IMR-90 (cell line): ENCODE results near the gene SLC16A7. TPM values are rescaled to one million over a fixed set of nuclear protein-coding genes. Genes with fewer than 3 reads are reported as not detected.

Experiments
- ATAC-seq: fragments of 200-7000 bp; cut with Tn5 transposase; 2 replicates; pipeline ENCODE4 v1.9.1; 2020; ENCODE audit warnings: low read depth, mild to moderate bottlenecking, moderate library complexity
- BruUV-seq: library from RNA; stranded (reverse); fragments of 400-500 nt; replicated peaks from 2 replicates; lab custom pipeline; 2021; lab: Mats Ljungman, UMichigan
- CTCF ChIA-PET: fragments of 300-600 bp; formaldehyde crosslinking; extraction: SDS; loops from one replicate; lab custom pipeline; 2021; ENCODE audit warnings: antibody characterized with exemption; lab: Yijun Ruan, JAX
- POLR2A ChIA-PET: fragments of 300-600 bp; sonication (Branson Sonifier 250); formaldehyde crosslinking; loops from one replicate; lab custom pipeline; 2022; ENCODE audit warnings: antibody characterized with exemption; ENCODE audit not compliant: unreplicated experiment; lab: Charles Lee
- DNase-seq: peaks from one replicate; pipeline ENCODE4 v3.0.0; 2013
- H2AFZ ChIP-seq: replicated peaks from 2 replicates; pipeline ENCODE3; 2013; ENCODE audit warnings: low read length, mild to moderate bottlenecking; ENCODE audit not compliant: poor library complexity
- H2AK5ac ChIP-seq: 2 replicates; pipeline ENCODE4 v1.6.1; 2013; ENCODE audit warnings: low read depth, low read length, inconsistent platforms
- H2AK9ac ChIP-seq: replicated peaks from 2 replicates; pipeline ENCODE3; 2013; ENCODE audit warnings: mild to moderate bottlenecking, low read depth, low read length, moderate library complexity; ENCODE audit not compliant: poor library complexity
- H2BK120ac ChIP-seq: 2 replicates; pipeline ENCODE4 v1.6.1; 2013; ENCODE audit warnings: low read depth, low read length, inconsistent platforms
- H2BK15ac ChIP-seq: 3 replicates; pipeline ENCODE4 v1.6.1; 2013; ENCODE audit warnings: low read depth, low read length, inconsistent platforms
- H2BK20ac ChIP-seq: 2 replicates; pipeline ENCODE4 v1.6.1; 2013; ENCODE audit warnings: low read depth, mild to moderate bottlenecking, inconsistent platforms, low read length, moderate library complexity
- H2BK5ac ChIP-seq: 2 replicates; pipeline ENCODE4 v1.6.1; 2013; ENCODE audit warnings: mild to moderate bottlenecking, low read depth, low read length, inconsistent platforms; ENCODE audit not compliant: poor library complexity, severe bottlenecking
- H3K14ac ChIP-seq: replicated peaks from 2 replicates; pipeline ENCODE4 v1.6.1; 2013; ENCODE audit warnings: low read depth, low read length, inconsistent platforms
- H3K18ac ChIP-seq: 2 replicates; pipeline ENCODE4 v1.6.1; 2013; ENCODE audit warnings: low read depth, low read length, control low read depth
- H3K23ac ChIP-seq: 2 replicates; pipeline ENCODE4 v1.6.1; 2013; ENCODE audit warnings: low read depth, low read length, inconsistent platforms
- H3K27ac ChIP-seq: 2 replicates; pipeline ENCODE4 v1.5.1; 2013; ENCODE audit warnings: mild to moderate bottlenecking, control low read depth, low read length; ENCODE audit not compliant: insufficient read depth
- H3K27me3 ChIP-seq: 2 replicates; pipeline ENCODE4 v1.6.1; 2013; ENCODE audit warnings: low read length; ENCODE audit not compliant: control insufficient read depth, insufficient read depth
- H3K36me3 ChIP-seq: 2 replicates; pipeline ENCODE4 v1.6.1; 2013; ENCODE audit warnings: low read length, mixed read lengths; ENCODE audit not compliant: control insufficient read depth, insufficient read depth
- H3K4ac ChIP-seq: 2 replicates; pipeline ENCODE4 v1.6.1; 2013; ENCODE audit warnings: low read depth, low read length, inconsistent platforms
- H3K4me1 ChIP-seq: 2 replicates; pipeline ENCODE4 v1.6.1; 2013; ENCODE audit warnings: low read length, mixed read lengths; ENCODE audit not compliant: control insufficient read depth, insufficient read depth
- H3K4me2 ChIP-seq: 2 replicates; pipeline ENCODE4 v1.6.1; 2013; ENCODE audit warnings: low read depth, mild to moderate bottlenecking, control low read depth, low read length, moderate library complexity
- H3K4me3 ChIP-seq: 2 replicates; pipeline ENCODE4 v1.5.1; 2013; ENCODE audit warnings: low read depth, mild to moderate bottlenecking, control low read depth, low read length, moderate library complexity; ENCODE audit not compliant: insufficient read depth
- H3K56ac ChIP-seq: 2 replicates; pipeline ENCODE4 v1.6.1; 2013; ENCODE audit warnings: low read length, inconsistent platforms; ENCODE audit not compliant: insufficient read depth; ENCODE audit errors: extremely low read depth
- H3K79me1 ChIP-seq, 2 experiments: 2 replicates each; pipeline ENCODE4 v1.6.1; 2013; ENCODE audit warnings: low read length in 2 of 2, inconsistent platforms in 1 of 2, low read depth in 1 of 2
- H3K9ac ChIP-seq: 2 replicates; pipeline ENCODE4 v1.6.1; 2013; ENCODE audit warnings: low read depth, low read length, control low read depth
- H3K9me1 ChIP-seq: 2 replicates; pipeline ENCODE4 v1.6.1; 2013; ENCODE audit warnings: low read length, inconsistent platforms; ENCODE audit not compliant: insufficient read depth
- H3K9me3 ChIP-seq: 2 replicates; pipeline ENCODE4 v1.6.1; 2013; ENCODE audit warnings: low read length; ENCODE audit not compliant: control insufficient read depth, insufficient read depth
- H4K20me1 ChIP-seq: 2 replicates; pipeline ENCODE4 v1.6.1; 2013; ENCODE audit warnings: low read length, inconsistent platforms; ENCODE audit not compliant: insufficient read depth
- H4K5ac ChIP-seq: 2 replicates; pipeline ENCODE4 v1.6.1; 2013; ENCODE audit warnings: mild to moderate bottlenecking, low read depth, low read length, control low read depth
- H4K8ac ChIP-seq, 2 experiments: 2 replicates each; pipeline ENCODE4 v1.6.1; 2013; ENCODE audit warnings: low read depth in 2 of 2, low read length in 2 of 2, control low read depth in 1 of 2, inconsistent platforms in 1 of 2
- H4K91ac ChIP-seq: 2 replicates; pipeline ENCODE4 v1.6.1; 2013; ENCODE audit warnings: low read depth, low read length, inconsistent platforms; ENCODE audit not compliant: insufficient read depth
- BHLHE40 ChIP-seq: fragments of 150-350 bp; IDR thresholded peaks from 2 replicates; pipeline ENCODE4 v1.6.1; 2016; ENCODE audit warnings: mild to moderate bottlenecking, low read depth, low read length
- CEBPB ChIP-seq: IDR thresholded peaks from 2 replicates; pipeline ENCODE4 v1.6.1; 2012; ENCODE audit warnings: low read depth, low read length, improper control_type of control experiment
- CHD1 ChIP-seq: IDR thresholded peaks from 2 replicates; pipeline ENCODE4 v1.6.1; 2012; ENCODE audit warnings: low read depth, low read length, improper control_type of control experiment
- FOS ChIP-seq: fragments of 150-350 bp; IDR thresholded peaks from 2 replicates; pipeline ENCODE4 v1.6.1; 2016; ENCODE audit warnings: low read depth, low read length
- MAFK ChIP-seq: IDR thresholded peaks from 2 replicates; pipeline ENCODE4 v1.6.1; 2012; ENCODE audit warnings: low read depth, low read length, improper control_type of control experiment
- MAZ ChIP-seq: IDR thresholded peaks from 2 replicates; pipeline ENCODE4 v1.6.1; 2012; ENCODE audit warnings: low read depth, mild to moderate bottlenecking, low read length, improper control_type of control experiment, moderate library complexity, borderline replicate concordance
- MXI1 ChIP-seq: IDR thresholded peaks from 2 replicates; pipeline ENCODE4 v1.6.1; 2012; ENCODE audit warnings: low read depth, mild to moderate bottlenecking, low read length, moderate library complexity, borderline replicate concordance
- NFE2L2 ChIP-seq: fragments of 150-350 bp; IDR thresholded peaks from 2 replicates; pipeline ENCODE4 v1.6.1; 2016; ENCODE audit warnings: low read depth, mild to moderate bottlenecking, low read length
- POLR2A ChIP-seq: IDR thresholded peaks from 2 replicates; pipeline ENCODE4 v1.6.1; 2012; ENCODE audit warnings: mild to moderate bottlenecking, low read depth, low read length
- RAD21 ChIP-seq: IDR thresholded peaks from 2 replicates; pipeline ENCODE4 v1.6.1; 2012; ENCODE audit warnings: low read length, improper control_type of control experiment
- RCOR1 ChIP-seq: IDR thresholded peaks from 2 replicates; pipeline ENCODE4 v1.6.1; 2012; ENCODE audit warnings: mild to moderate bottlenecking, low read length, improper control_type of control experiment; ENCODE audit not compliant: insufficient replicate concordance
- RFX5 ChIP-seq: IDR thresholded peaks from 2 replicates; pipeline ENCODE4 v1.8.0; 2012; ENCODE audit warnings: low read depth, mild to moderate bottlenecking, low read length, moderate library complexity
- SMC3 ChIP-seq: fragments of 150-350 bp; IDR thresholded peaks from 2 replicates; pipeline ENCODE4 v1.6.1; 2016; ENCODE audit warnings: low read depth, mild to moderate bottlenecking, antibody characterized with exemption, low read length, moderate library complexity
- whole genome bisulfite sequencing, 2 experiments: methylation state at CpG; one replicate each; pipeline versions ENCODE4 v1.1.5 to v1.1.7; 2013; ENCODE audit warnings: missing lambda C conversion rate in 2 of 2; ENCODE audit not compliant: insufficient read length in 1 of 2; ENCODE audit errors: extremely low coverage in 2 of 2; 5-methylcytosine and 5-hydroxymethylcytosine counted together
- dilution Hi-C: fragments of 300-500 bp; cut with HindIII; formaldehyde crosslinking; loops from one replicate; pipeline ENCODE4 v1.14.3; 2018; ENCODE audit warnings: low sequenced_read_pairs; ENCODE audit not compliant: unreplicated experiment
- in situ Hi-C: fragments of 300-500 bp; cut with MboI; formaldehyde crosslinking; loops from 3 replicates; pipeline ENCODE4 v1.14.3; 2019; ENCODE audit warnings: low sequenced_read_pairs, inconsistent platforms, mixed read lengths
- intact Hi-C: fragments of 100-400 bp; cut with micrococcal nuclease; formaldehyde crosslinking; loops from 2 replicates; pipeline ENCODE4 v1.10.0; 2022
- polyA plus RNA-seq, 3 experiments: library from polyadenylated mRNA; depleted of rRNA; stranded (reverse); fragments of >200 nt; gene quantifications; 2 replicates each; pipeline ENCODE4 v1.2.3, GENCODE V29; 2012; ENCODE audit warnings: low replicate concordance in 1 of 3
- total RNA-seq: library from RNA; depleted of rRNA; stranded (reverse); fragments of >200 nt; gene quantifications from 2 replicates; pipeline ENCODE4 v1.2.3, GENCODE V29; 2012
- TF ChIP-seq, protein P1 (sequence below): fragments of 150-350 bp; IDR thresholded peaks from 2 replicates; pipeline ENCODE4 v1.6.1; 2016; ENCODE audit warnings: low read depth, mild to moderate bottlenecking, low read length, moderate library complexity, borderline replicate concordance
- TF ChIP-seq, protein P2 (sequence below): conservative IDR thresholded peaks from 2 replicates; pipeline ENCODE4 v1.5.1; 2012; ENCODE audit warnings: mild to moderate bottlenecking, low read depth, low read length, improper control_type of control experiment
- TF ChIP-seq, protein P3 (sequence below): fragments of 150-350 bp; IDR thresholded peaks from 2 replicates; pipeline ENCODE4 v1.6.1; 2017; ENCODE audit warnings: mild to moderate bottlenecking, antibody characterized with exemption, low read length, low read depth

The SLC16A7 gene
- total and polyA plus RNA-seq, 2 of the 4 experiments (the other 2 are of a cell fraction) = 2.6 to 21.5 TPM

DNA sequence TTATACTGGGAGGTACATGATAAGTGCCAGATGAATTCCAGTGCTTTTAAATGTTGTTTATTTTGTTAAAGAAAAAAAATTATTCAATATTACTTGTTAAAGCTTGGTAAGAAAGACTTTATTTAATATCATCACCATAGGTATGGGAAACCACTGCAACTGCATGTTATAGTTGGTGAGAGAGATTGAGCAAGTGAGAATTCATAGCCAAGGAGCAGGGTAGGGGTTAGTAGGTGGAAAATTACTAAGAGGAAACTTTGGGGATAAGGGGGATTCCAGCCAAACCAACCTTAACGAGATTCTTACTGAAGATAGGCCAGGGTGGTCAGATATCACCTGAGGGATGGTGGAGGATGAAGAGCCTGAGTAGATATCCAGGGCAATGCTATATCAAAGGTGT is 38.4 kb downstream of the SLC16A7 start:
- ChIA-PET POLR2A (no interaction called here), CTCF (no interaction called here)

More for the DNA sequence above, 38.4 kb downstream of the SLC16A7 start:
- Histone ChIP-seq H3K4ac (no peak overlapping the region), H2AK5ac (no peak overlapping the region), H2BK120ac (no peak overlapping the region), H4K8ac (no peak overlapping the region), H3K23ac (no peak overlapping the region), H3K4me2 (no peak overlapping the region), H3K18ac (no peak overlapping the region), H2BK15ac (no peak overlapping the region), H3K9me3 (no peaks in the 10 kb centered on the region), H2BK20ac (no peak overlapping the region), H4K20me1 (no peaks in the 10 kb centered on the region), H3K36me3 (no peaks in the 10 kb centered on the region), H4K5ac (no peak overlapping the region), H2AK9ac (no peak overlapping the region), H3K27me3 (no peaks in the 10 kb centered on the region), H3K4me1 (no peaks in the 10 kb centered on the region), H3K56ac (no peak overlapping the region), H2BK5ac (no peak overlapping the region), H3K9ac (no peak overlapping the region), H3K27ac (no peak overlapping the region), H4K91ac (no peak overlapping the region), H3K9me1 (no peaks in the 10 kb centered on the region), H3K14ac (no peak overlapping the region), H2AFZ (no peak overlapping the region), H3K4me3 (no peak overlapping the region), H3K79me1 (peaks cover 0 to 4% of the 10 kb centered on the region in 2 experiments; a peak in 1 of 4 replicates)
- DNase-seq (no peak), ATAC-seq (no peak)
- intact Hi-C loops = no loop called here
- no TSS peak for BruUV-seq
- in situ Hi-C loops = no loop called here
- dilution Hi-C loops = no loop called here
- TF ChIP-seq, protein P1, sequence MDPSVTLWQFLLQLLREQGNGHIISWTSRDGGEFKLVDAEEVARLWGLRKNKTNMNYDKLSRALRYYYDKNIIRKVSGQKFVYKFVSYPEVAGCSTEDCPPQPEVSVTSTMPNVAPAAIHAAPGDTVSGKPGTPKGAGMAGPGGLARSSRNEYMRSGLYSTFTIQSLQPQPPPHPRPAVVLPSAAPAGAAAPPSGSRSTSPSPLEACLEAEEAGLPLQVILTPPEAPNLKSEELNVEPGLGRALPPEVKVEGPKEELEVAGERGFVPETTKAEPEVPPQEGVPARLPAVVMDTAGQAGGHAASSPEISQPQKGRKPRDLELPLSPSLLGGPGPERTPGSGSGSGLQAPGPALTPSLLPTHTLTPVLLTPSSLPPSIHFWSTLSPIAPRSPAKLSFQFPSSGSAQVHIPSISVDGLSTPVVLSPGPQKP = no peak
- no peak for TF ChIP-seq RAD21
- no peak for TF ChIP-seq RCOR1
- no peak for TF ChIP-seq MXI1
- no peak for TF ChIP-seq BHLHE40
- no peak for TF ChIP-seq FOS
- TF ChIP-seq, protein P2, sequence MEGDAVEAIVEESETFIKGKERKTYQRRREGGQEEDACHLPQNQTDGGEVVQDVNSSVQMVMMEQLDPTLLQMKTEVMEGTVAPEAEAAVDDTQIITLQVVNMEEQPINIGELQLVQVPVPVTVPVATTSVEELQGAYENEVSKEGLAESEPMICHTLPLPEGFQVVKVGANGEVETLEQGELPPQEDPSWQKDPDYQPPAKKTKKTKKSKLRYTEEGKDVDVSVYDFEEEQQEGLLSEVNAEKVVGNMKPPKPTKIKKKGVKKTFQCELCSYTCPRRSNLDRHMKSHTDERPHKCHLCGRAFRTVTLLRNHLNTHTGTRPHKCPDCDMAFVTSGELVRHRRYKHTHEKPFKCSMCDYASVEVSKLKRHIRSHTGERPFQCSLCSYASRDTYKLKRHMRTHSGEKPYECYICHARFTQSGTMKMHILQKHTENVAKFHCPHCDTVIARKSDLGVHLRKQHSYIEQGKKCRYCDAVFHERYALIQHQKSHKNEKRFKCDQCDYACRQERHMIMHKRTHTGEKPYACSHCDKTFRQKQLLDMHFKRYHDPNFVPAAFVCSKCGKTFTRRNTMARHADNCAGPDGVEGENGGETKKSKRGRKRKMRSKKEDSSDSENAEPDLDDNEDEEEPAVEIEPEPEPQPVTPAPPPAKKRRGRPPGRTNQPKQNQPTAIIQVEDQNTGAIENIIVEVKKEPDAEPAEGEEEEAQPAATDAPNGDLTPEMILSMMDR = no peak
- TF ChIP-seq SMC3 = no peak
- TF ChIP-seq MAZ = no peak
- no peak for TF ChIP-seq CEBPB
- TF ChIP-seq MAFK = no peak
- no peak for TF ChIP-seq RFX5
- TF ChIP-seq, protein P3, sequence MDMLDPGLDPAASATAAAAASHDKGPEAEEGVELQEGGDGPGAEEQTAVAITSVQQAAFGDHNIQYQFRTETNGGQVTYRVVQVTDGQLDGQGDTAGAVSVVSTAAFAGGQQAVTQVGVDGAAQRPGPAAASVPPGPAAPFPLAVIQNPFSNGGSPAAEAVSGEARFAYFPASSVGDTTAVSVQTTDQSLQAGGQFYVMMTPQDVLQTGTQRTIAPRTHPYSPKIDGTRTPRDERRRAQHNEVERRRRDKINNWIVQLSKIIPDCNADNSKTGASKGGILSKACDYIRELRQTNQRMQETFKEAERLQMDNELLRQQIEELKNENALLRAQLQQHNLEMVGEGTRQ = no peak
- TF ChIP-seq POLR2A = no peak
- TF ChIP-seq NFE2L2 = no peak
- no peak for TF ChIP-seq CHD1
- 89% methylated on average over 1 of the region's 1 CpG; no CpG with 5 or more reads in 1 of the 2 experiments for WGBS, 2 experiments
